ENCODE data around the gene EXOC6B. TPM values are rescaled to one million over a fixed set of nuclear protein-coding genes. Genes with fewer than 3 reads are reported as not detected.
A peak's percentile ranks its signal among the peaks of the same experiment; 100 is the strongest.

The EXOC6B gene
- total and polyA plus RNA-seq, 8 donors = 2.4 to 19.2 (median 11.3) TPM

DNA sequence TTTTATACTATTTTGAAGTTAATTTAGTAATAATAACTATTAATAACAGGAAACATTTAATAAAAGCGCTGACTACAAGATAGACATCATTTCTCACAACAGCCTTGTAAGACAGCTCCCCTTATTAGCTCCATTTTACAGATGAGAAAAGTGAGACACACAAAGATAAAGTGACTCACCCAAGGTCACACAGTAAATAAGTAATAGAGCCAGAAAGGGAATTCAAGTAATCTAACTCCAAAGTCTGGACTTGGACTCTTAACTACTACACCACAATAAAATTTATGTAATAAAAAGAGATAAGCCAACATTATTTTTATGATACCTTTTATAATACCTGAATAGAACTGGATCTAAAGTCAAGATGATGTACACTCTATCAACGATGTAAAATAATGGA lies 25.3 kb downstream of the EXOC6B start:
- ATAC-seq (no peak), FAIRE-seq (no peak), DNase-seq (no peak)
- Histone ChIP-seq H3K27me3 (no peaks in the 10 kb centered on the region), H3K9me3 (no peaks in the 10 kb centered on the region), H3K4me3 (no peak overlapping the region), H3K27ac (no peak overlapping the region), H3K4me1 (peaks cover 0 to 3% (median 0%) of the 10 kb centered on the region in 3 donors), H3K36me3 (no peaks in the 10 kb centered on the region)
- intact Hi-C loops (cut with DNase I) = no loop called here
- TF ChIP-seq, protein P1, sequence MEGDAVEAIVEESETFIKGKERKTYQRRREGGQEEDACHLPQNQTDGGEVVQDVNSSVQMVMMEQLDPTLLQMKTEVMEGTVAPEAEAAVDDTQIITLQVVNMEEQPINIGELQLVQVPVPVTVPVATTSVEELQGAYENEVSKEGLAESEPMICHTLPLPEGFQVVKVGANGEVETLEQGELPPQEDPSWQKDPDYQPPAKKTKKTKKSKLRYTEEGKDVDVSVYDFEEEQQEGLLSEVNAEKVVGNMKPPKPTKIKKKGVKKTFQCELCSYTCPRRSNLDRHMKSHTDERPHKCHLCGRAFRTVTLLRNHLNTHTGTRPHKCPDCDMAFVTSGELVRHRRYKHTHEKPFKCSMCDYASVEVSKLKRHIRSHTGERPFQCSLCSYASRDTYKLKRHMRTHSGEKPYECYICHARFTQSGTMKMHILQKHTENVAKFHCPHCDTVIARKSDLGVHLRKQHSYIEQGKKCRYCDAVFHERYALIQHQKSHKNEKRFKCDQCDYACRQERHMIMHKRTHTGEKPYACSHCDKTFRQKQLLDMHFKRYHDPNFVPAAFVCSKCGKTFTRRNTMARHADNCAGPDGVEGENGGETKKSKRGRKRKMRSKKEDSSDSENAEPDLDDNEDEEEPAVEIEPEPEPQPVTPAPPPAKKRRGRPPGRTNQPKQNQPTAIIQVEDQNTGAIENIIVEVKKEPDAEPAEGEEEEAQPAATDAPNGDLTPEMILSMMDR (IDR thresholded peaks at IDR 0.05) = no peak
- 87 to 88% methylated on average over 2 of the region's 2 CpGs for WGBS, 2 donors

DNA sequence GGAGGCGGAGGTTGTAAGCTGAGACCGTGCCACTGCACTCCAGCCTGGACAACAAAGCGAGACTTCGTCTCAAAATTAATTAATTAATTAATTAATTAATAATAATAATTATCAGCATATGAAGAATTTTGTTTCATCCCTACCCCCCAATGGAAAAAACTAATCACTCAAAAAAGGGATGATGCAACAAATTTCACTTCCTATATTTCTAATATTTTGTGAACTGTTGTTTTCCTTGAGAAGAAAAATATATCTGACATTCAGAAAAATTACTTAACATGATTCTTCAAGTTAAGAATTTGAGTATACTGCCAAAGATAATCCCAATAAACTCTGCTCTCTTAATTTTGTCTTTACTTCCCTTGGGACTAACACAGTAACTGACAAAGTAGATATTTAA lies 28.1 kb downstream of the EXOC6B start:
- FAIRE-seq (no peak), DNase-seq (no peak), ATAC-seq (no peak)
- H3K9me3 ChIP-seq = no peaks in the 10 kb centered on the region
- TF ChIP-seq, protein P1 (IDR thresholded peaks at IDR 0.05) = no peak
- H3K36me3 ChIP-seq = no peaks in the 10 kb centered on the region
- no peak overlapping the region for H3K4me3 ChIP-seq
- no peaks in the 10 kb centered on the region for H3K27me3 ChIP-seq
- WGBS, 2 donors = 95 to 97% methylated on average over 4 of the region's 4 CpGs
- no peak overlapping the region for H3K27ac ChIP-seq
- H3K4me1 ChIP-seq = peaks cover 0 to 14% (median 0%) of the 10 kb centered on the region in 3 donors
- intact Hi-C loops (cut with DNase I) = no loop called here

DNA sequence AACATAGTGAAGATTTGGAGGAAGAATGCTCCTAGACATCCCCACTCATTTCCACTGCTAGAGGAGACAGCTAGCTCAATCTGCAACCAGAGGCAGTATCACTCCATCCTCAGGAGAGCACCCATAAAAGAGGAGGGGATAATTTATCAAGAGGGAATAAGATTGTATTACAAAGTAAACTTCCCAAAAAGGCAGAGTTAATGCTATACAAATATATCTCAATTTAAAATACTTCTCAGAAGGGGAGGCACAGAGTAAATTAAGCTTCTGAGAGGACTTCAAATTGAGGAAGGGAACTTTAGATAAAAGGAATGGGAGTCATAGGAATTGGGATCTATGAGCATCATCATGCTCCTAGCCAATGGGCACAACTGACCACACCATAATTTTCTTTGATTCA lies 29.1 kb downstream of the EXOC6B start:
- Histone ChIP-seq H3K36me3 (no peaks in the 10 kb centered on the region), H3K27me3 (no peaks in the 10 kb centered on the region), H3K4me1 (peaks cover 0 to 14% (median 0%) of the 10 kb centered on the region in 3 donors), H3K27ac (no peak overlapping the region), H3K9me3 (no peaks in the 10 kb centered on the region), H3K4me3 (no peak overlapping the region)
- TF ChIP-seq, protein P1 (IDR thresholded peaks at IDR 0.05) = no peak
- no peak for FAIRE-seq
- ATAC-seq = no peak
- intact Hi-C loops (cut with DNase I) = no loop called here
- DNase-seq = no peak

DNA sequence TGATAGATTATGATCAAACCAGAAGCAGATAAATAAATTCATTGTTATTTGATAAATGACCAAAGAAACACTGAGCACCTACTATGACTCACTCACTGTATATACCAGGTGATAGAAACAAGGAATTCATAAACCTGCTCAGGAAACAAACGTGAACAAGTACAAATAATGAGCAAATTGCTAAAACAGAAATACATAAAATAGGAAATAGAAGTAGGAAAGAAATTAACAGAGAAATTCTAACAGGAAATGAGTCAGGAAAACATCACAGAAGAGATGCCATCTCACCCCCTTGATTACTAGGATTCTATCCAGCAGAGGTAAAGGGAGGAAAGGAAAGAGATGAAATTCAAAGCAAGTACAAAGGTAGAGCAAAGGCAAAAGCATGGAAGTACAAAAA lies 31.3 kb downstream of the EXOC6B start:
- no peak overlapping the region for H3K4me3 ChIP-seq
- no peaks in the 10 kb centered on the region for H3K36me3 ChIP-seq
- TF ChIP-seq, protein P1 (IDR thresholded peaks at IDR 0.05) = no peak
- WGBS, 2 donors = 64% methylated on average over 1 of the region's 1 CpG
- H3K27ac ChIP-seq = no peak overlapping the region
- peaks cover 0 to 11% (median 0%) of the 10 kb centered on the region in 3 donors for H3K4me1 ChIP-seq
- ATAC-seq (no peak), FAIRE-seq (peak; percentile 17), DNase-seq (no peak)
- H3K27me3 ChIP-seq = no peaks in the 10 kb centered on the region
- intact Hi-C loops (cut with DNase I) = no loop called here
- H3K9me3 ChIP-seq = no peaks in the 10 kb centered on the region

DNA sequence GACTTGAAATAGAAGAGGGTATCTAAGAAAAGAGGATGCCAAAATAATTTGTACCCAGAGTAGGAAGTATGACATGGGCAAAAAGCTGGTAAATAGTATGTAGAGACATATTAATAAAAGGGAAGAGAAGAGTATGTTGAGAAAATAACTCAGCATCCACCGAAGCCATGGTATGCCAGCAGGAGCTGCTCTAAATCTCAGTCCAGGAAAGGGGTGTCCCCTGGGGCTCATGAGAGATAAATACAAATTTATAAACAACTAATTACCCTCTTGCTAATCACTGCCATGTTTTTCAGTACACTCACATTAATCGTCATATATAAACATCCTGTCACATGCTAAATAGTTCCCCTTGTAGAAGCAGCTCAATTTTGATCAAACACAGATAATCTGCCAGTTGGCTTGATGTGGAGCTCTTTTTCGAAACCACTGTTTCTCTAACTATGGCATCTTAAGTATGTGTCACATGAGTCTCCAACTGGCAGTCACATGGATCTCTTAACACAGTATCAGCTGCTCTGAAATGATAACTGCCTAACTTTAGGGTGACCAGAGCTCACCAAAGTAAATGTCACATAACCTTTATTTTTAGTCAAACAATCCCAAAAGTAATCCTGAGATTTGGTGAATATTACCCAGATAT lies 31.9 kb downstream of the EXOC6B start:
- Histone ChIP-seq H3K36me3 (no peaks in the 10 kb centered on the region), H3K27ac (no peak overlapping the region), H3K9me3 (no peaks in the 10 kb centered on the region), H3K27me3 (no peaks in the 10 kb centered on the region), H3K4me3 (no peak overlapping the region), H3K4me1 (peaks cover 0 to 11% (median 0%) of the 10 kb centered on the region in 3 donors)
- TF ChIP-seq, protein P1 (IDR thresholded peaks at IDR 0.05) = no peak
- no peak for FAIRE-seq
- ATAC-seq = no peak
- intact Hi-C loops (cut with DNase I) = no loop called here
- DNase-seq = no peak
- 70 to 74% methylated on average over 3 of the region's 3 CpGs for WGBS, 2 donors

Data from pancreas (tissue), 10 donors.